Activated CD4-positive, alpha-beta T cell treated with anti-CD3 and anti-CD28 coated beads, Interleukin-2, amount 50 U/mL, for 24 hours (primary cell): ENCODE data around the gene FAM110D.
A peak's percentile ranks its signal among the peaks of the same experiment; 100 is the strongest.

Source experiments
- DNase-seq, 2 donors: peaks; one replicate each; pipeline ENCODE4 v3.0.0-alpha.2; 2020; ENCODE audit warnings: low read depth in 1 of 2, low spot score in 1 of 2

Gene FAM110D

DNA sequence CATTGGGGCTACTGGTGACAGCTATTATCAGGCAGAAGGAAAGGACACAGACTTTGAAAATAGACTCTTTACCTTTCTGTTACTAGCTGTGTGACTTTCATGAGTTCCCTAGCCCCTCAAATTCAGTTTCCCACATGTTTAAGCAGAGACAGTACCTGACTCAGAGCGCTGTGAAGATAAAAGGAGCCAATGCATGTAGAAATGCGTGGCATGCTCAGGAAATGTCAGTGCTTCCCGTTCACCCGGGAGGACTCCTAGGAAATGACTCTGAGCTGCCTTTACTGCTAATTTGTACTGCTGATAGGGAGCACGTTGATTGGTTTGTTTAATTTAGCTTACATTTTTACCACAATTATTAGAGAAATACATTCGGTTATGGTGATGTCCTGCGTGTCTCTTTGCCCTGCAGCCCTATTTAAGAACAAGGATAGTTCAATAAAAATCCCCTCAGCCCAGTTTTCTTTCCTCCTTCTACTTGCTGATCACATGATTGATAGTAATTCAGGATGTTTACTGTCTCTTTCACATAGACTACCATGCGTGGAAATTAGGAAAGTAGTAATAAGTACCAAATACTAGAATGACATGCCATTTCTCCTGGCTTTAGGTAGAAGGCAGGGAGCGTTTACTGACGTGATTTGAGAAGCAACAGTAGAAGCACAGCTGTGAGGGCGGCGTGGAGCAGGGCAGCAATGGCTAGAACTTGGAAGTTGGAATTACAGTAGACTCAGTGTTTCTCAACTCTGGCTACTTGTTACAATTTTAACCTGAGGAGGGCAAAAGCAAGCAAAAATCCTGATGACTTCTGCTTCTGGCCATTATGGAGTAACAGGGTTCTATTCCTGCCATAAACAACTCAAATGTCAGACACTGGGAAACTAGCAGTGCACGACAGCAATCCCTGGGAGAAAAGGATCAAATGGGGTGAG is 31.4 kb upstream of the FAM110D start:
- DNase-seq, result no peak

DNA sequence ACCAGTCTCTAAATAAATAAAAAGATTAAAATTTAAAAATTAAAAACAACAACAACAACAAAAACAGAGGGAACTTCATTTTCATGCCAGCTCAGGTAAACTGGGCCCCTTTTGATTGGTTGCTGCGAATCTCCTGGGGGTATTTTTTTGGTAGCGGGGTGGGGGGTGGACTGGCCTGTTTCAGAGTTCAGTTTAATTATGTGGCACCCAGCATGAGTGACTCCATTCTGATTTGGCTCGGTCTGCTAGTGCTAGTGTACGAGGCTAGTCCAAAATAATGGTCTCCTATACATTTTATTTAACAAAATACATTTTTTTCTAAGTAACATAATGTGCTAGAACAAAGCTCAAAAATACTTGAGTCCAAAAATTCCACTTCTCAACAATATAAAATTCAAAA is 29.1 kb upstream of the FAM110D start:
- DNase-seq, result no peak

DNA sequence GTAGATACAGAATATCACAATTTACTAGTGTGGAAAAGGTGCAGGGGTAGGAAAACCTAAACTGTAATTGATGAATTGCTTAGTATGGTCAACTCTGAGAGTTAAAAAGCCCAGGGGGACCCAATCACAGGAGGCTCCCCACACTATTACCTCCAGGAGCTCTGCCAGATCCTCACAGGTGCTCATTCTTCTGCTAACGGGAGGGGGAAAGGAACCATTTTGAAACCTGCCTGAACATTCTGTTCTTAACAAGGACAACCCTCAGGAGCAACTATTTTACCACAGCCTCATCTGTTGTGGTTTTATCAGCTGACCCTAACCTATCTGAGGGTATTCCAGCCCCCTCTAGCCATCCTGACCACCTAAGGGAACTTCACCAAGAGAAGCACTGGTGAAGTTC is 28.2 kb upstream of the FAM110D start:
- DNase-seq, result no peak

- no peak for DNase-seq
Measured at GRCh38 chr1:26132128-26132833, 26.6 kb upstream of the FAM110D start.

- DNase-seq, result no peak
Measured at GRCh38 chr1:26132834-26133167, 26.1 kb upstream of the FAM110D start.

DNA sequence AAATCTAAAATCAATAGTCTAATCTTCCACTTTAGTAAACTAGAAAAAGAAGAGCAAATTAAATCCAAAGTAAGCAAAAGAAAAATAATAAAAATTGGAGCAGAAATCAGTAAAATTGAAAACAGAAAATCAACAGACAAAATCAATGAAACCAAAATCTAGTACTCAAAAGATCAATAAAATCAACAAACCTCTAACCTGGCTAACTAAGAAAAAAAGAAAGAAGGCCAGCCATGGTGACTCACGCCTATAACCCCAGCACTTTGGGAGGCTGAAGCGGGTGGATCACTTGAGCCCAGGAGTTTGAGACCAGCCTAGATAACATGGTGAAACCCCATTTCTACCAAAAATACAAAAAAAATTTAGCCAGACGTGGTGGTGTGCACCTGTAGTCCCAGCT is 24.4 kb upstream of the FAM110D start:
- DNase-seq, result no peak

- DNase-seq, result no peak
Measured at GRCh38 chr1:26138974-26139558, 19.8 kb upstream of the FAM110D start.

- no peak for DNase-seq
Measured at GRCh38 chr1:26142159-26142558, 16.7 kb upstream of the FAM110D start.

DNA sequence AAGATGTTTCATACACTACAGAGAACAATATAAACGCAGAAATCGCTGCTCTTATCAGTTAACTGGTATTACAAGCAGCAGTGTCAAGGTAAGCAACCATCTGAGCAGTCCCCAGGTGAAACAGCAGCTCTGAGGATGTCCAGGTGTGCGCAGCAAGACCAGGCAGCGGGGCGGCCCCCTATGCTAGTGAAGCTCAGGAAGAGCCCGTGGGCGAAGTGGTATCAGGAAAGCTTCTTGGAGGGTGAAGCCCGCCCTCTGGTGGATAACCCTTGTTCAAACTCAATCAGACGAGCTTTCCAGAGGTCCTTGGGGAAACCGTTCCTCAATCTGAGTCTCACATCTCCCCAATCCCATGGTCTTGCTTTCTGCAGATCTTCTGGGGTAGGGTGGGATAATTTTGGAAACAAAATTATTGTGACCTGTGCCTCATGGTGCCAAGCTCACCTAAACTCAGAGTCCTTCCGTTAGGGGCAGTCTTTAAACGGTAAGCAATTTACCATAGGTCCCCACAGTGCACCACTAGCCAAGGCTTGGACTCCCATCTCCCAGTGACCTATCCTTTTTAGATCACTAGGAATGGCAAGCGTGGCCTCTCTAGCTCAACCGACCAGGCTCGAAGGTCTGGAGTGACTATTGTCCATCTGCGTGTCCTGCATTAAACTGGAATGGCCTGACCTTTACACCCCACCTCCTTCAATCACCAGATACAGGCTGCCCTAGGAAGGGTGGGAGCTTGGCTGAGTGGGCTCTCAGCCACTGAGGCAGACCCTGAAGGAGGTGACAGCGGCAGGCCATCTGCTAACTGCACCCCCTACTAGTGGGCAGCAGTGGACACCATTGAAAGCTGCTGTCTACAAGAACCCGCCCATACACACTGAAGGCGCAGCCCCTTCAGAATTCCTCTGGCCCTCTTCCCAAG is 13.6 kb upstream of the FAM110D start:
- DNase-seq, result peak; percentile 43 to 66

DNA sequence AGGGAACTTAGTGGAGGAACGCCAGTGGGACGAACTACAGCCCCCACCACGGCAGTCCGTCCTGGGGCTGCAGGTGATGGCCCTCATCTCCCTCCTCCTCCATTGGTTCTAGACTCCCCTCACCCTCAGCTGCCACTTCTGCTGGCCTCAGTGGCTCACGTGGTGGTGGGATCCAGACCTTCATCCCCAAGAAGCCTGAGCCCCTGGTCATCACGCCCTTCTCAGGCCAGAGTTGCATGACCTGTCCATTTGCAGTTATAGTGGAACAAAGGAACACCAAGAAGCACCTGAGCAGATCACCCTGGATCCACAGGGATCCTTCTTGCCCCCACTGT is 13.0 kb upstream of the FAM110D start:
- DNase-seq, result no peak

GRCh38 chr1:26148887-26149286 is 10.0 kb upstream of the FAM110D start:
- DNase-seq, result no peak

GRCh38 chr1:26153966-26154532 is 4.8 kb upstream of the FAM110D start:
- DNase-seq, result no peak

DNA sequence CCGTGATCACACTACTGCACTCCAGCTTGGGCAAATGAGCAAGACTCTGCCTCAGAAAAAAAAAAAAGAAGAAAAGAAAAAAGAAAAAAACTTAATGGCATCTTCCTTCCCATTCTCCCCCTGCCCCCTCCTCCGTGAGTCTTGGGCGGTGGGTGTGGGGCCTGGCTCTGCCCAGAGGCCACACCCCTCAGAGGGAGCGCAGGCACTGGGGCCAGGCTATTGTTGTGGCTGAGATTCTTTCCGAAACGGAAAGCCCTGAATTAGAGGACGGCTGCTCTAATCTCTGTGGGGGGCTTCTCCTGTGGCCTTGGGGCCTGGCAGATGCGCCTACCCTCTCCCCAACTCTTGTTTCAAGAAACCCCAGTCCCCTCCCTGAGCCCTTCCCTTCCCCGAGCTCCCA is 4.1 kb upstream of the FAM110D start:
- DNase-seq, result no peak

DNA sequence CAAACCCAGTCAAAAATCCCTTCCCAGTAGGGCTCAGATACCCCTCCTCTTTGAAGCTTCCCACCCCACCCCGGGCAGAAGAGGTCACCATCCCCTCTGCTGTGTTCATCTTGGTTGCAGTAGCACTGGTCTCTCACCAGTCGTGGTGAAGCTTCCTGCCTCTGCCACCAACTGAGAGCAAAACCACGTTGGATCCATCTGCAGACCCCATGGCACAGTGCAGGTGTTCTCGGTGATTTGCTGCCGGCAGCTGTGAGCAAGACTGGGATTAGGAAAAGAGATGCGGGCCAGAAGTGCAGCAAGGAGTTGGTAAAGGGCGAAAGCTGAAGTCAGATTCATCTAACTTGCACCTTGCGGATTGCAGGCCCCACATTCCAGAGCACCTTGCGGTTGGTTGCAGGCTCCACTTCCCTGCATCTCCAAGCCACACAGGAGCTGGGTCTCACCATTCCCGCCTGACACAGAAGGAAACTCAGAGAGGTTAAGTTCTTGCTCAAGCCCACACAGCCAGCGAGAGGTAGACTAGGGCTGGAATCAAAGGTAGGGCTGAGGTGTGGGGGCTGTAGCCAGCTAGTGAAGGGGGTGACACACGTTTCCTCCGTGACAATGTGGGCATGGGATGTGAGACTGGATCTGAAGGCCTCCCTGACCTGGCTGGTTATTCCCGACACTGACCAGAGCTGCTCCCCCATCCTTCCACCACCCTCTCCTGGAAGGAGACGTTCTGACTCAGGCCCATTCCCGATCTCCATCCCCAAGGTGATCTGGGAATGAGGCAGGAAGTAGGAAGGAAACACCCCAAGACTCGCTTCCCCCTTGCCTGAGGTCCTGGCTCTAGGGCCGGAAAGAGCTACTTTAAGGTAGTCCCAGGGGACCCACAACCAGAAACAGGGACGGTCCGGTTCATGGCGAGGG is 3.3 kb upstream of the FAM110D start:
- no peak for DNase-seq

DNA sequence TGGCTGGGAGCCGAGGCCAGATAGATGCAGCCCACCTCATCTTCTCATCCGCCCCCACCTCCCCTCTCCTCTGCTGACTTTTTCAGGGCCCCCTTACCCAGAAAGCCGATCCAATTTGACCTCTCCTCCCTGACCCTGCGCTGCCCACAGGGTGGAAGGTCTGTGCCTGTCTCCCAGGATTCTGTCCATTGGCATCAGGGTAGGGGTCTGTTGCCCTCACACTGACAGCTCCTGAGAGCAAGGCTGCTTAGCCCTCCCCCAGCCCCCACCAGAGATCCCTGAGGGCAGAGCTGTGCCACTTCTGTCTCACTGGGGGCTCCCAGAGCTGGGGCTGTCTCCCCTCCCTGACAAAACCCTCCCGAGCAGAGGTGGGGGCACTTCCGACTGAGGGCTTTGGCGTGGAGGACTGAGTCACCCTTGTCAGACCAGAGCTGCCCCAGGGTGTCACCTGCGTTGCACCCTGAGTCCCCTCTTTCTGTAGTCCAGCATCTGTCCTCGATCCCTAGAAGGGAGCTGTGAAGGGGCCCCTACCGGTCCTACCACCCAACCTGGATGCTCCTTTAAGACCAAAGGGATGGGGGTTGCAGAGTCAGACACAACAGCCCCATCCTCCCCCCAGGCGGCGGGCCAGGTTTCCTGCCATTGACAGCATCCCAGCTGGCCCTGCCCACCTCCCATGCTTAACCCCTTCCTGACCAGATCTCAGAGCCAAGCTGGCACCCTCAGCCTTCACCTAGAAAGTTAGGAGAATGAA is 2.4 kb upstream of the FAM110D start:
- DNase-seq, result no peak

DNA sequence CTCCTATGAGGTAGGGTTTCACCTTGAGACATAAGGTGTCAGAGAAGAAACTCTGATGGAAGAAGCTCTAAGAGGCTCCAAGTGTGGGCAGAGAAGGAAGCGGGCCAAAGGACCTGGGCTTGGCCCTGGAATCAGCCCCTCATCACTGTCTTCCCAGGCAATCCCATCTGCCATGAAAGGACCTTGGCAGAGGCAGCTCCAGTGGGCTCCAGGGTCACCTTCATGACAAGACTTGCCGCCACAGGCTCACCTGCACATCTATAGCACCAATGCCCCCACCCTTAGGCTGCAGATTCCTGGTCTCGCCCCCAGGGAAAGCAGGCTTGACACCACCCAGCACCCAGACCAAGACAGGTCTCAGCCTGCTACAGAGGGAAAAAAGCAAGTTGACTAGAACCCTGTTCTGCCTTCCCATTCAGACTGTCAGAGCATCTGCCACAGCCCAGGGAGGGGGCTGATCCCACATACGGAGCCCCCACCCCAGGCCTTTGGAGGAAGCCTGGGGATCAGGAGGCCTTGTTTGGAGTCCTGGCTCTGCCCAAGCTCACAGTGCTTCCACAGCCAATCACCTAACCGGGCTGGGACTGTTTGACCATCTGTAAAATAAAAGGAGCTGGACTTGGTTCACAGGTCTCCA is 490 bp upstream of the FAM110D start:
- no peak for DNase-seq

DNA sequence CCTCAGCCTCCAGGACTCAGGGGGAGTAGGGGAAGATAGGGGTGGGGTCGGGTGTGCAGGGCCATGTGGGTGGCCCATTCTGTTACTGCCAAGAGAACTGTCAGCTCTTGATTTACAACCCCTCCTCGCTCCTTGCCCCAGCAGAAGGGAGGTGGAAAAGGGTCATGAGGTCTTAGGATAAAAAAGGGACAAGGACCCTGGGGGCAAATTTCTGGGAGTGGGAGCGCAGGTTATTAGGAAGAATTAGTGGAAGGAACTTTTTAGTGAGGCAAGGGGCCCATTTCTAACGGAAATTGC is 812 bp downstream of the FAM110D start:
- no peak for DNase-seq

- DNase-seq, result no peak
Measured at GRCh38 chr1:26160527-26161414, 1.9 kb downstream of the FAM110D start.
